HEK293T (cell line): ENCODE measurements around the gene GLB1L.
"Not testable (repeated sequence)": the region's sequence is repeated elsewhere in the genome, so short reads cannot be mapped to it uniquely, and the experiment has no call there.

Source experiments
- CTCF ChIA-PET: fragments of 350-600 bp; formaldehyde crosslinking; extraction: SDS; loops from one replicate; lab custom pipeline; 2021; ENCODE audit warnings: antibody characterized with exemption, inconsistent platforms; lab: Yijun Ruan, JAX
- POLR2A ChIA-PET: fragments of 350-600 bp; formaldehyde crosslinking; extraction: SDS; loops from one replicate; lab custom pipeline; 2020; ENCODE audit warnings: antibody characterized with exemption, inconsistent platforms; lab: Yijun Ruan, JAX
- DNase-seq: peaks from one replicate; pipeline ENCODE4 v3.0.0; 2012; ENCODE audit warnings: mixed read lengths; ENCODE audit errors: extremely low spot score
- ARNT ChIP-seq: fragments of 450-650 bp; IDR thresholded peaks from 2 replicates; pipeline ENCODE4 v1.6.1; 2017; ENCODE audit warnings: mild to moderate bottlenecking
- BHLHE40 ChIP-seq: fragments of 450-650 bp; IDR thresholded peaks from 2 replicates; pipeline ENCODE4 v1.6.1; 2016; ENCODE audit warnings: mild to moderate bottlenecking, moderate library complexity, borderline replicate concordance
- CTBP1 ChIP-seq: fragments of 450-650 bp; IDR thresholded peaks from 2 replicates; pipeline ENCODE4 v1.6.1; 2016; ENCODE audit warnings: borderline replicate concordance
- ELF4 ChIP-seq: fragments of 450-650 bp; IDR thresholded peaks from 2 replicates; pipeline ENCODE4 v1.6.1; 2017; ENCODE audit warnings: antibody characterized with exemption
- FOXA1 ChIP-seq: fragments of 450-650 bp; IDR thresholded peaks from 2 replicates; pipeline ENCODE4 v1.6.1; 2016; ENCODE audit warnings: mild to moderate bottlenecking
- FOXK2 ChIP-seq: fragments of 450-650 bp; IDR thresholded peaks from 2 replicates; pipeline ENCODE4 v1.6.1; 2016; ENCODE audit warnings: mild to moderate bottlenecking
- FOXM1 ChIP-seq: fragments of 450-650 bp; IDR thresholded peaks from 2 replicates; pipeline ENCODE4 v1.6.1; 2017; ENCODE audit warnings: mild to moderate bottlenecking, borderline replicate concordance
- HDGF ChIP-seq: fragments of 450-650 bp; IDR thresholded peaks from 2 replicates; pipeline ENCODE4 v1.6.1; 2017; ENCODE audit warnings: antibody characterized with exemption, borderline replicate concordance
- L3MBTL2 ChIP-seq: fragments of 450-650 bp; conservative IDR thresholded peaks from 2 replicates; pipeline ENCODE4 v1.6.1; 2016; ENCODE audit warnings: mild to moderate bottlenecking
- LEF1 ChIP-seq: fragments of 450-650 bp; IDR thresholded peaks from 2 replicates; pipeline ENCODE4 v1.6.1; 2017; ENCODE audit warnings: mild to moderate bottlenecking, borderline replicate concordance
- NFRKB ChIP-seq: fragments of 450-650 bp; IDR thresholded peaks from 2 replicates; pipeline ENCODE4 v1.6.1; 2016; ENCODE audit warnings: mild to moderate bottlenecking, moderate library complexity
- SP1 ChIP-seq: fragments of 450-650 bp; IDR thresholded peaks from 2 replicates; pipeline ENCODE4 v1.6.1; 2017
- SUZ12 ChIP-seq: fragments of 450-650 bp; IDR thresholded peaks from 2 replicates; pipeline ENCODE4 v1.6.1; 2016; ENCODE audit warnings: mild to moderate bottlenecking
- TARDBP ChIP-seq: fragments of 450-650 bp; IDR thresholded peaks from 2 replicates; pipeline ENCODE4 v1.6.1; 2016
- ZNF384 ChIP-seq: fragments of 450-650 bp; IDR thresholded peaks from 2 replicates; pipeline ENCODE4 v1.6.1; 2016
- TF ChIP-seq, protein P1 (sequence below): fragments of 450-650 bp; IDR thresholded peaks from 2 replicates; pipeline ENCODE4 v1.6.1; 2016

GLB1L gene

DNA sequence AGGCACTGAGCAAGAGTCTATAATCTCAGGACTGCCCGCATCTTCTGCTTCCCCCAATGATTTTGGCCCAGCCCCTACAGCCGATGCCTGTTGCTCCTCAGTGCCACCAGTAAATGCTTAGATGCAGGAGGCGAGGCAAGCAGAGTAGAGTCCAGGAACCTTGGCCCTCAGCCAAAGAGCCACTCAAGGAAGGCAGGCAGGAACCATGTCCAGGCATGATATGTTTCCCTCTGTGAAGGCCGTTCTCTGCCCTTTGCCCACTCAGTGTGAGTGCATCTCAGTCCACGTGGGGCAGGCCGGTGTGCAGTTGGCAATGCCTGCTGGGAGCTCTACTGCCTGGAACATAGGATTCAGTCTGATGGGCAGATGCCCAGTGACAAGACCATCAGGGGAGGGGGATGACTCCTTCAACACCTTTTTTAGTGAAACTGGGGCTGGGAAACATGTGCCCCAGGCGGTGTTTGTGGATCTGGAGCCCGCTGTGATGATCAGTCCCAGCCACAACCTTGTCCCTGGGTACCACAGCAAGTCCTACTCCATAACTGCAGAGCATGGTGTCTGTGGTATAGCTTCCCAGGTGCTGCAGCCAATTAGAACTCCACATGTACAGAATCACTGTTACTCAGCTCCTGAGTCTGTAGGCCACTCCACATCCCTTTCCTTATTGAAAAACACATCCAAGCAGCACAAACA is 24.3 kb upstream of the GLB1L start:
- ChIA-PET POLR2A (interaction anchor here (1.0 kb wide), 1 partner anchor 20 kb away, joined by 3 read pairs; no protein-coding TSS in a partner anchor), CTCF (interaction anchor here (0.7 kb wide), 1 partner anchor 160 kb away, joined by 4 read pairs; no protein-coding TSS in a partner anchor)
- no peak for TF ChIP-seq SP1
- DNase-seq, result no peak

DNA sequence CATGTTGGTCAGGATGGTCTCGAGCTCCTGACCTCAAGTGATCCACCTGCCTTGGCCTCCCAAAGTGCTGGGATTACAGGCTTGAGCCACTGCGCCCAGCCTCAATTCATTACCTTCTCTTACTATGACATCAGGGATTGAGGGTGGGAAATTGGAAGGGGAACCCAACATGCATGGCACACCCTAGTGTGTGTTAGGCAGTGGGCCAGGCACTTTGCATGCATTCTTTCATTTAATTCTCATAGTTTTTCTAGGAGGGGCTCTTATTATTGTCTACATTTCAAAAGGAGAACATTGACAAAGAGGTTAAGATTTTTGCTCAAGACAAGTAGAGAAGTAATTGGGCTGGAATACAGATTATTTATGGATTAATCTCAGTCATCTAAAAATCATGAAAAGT is 23.1 kb upstream of the GLB1L start:
- TF ChIP-seq ARNT (no peak), SUZ12 (no peak), FOXM1 (no peak), L3MBTL2 (no peak), ZNF384 (no peak), BHLHE40 (no peak), ELF4 (no peak), FOXK2 (no peak), SP1 (no peak), LEF1 (no peak), HDGF (no peak), CTBP1 (no peak), NFRKB (no peak), FOXA1 (no peak), TARDBP (no peak)
- TF ChIP-seq, protein P1, sequence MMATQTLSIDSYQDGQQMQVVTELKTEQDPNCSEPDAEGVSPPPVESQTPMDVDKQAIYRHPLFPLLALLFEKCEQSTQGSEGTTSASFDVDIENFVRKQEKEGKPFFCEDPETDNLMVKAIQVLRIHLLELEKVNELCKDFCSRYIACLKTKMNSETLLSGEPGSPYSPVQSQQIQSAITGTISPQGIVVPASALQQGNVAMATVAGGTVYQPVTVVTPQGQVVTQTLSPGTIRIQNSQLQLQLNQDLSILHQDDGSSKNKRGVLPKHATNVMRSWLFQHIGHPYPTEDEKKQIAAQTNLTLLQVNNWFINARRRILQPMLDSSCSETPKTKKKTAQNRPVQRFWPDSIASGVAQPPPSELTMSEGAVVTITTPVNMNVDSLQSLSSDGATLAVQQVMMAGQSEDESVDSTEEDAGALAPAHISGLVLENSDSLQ, result no peak

DNA sequence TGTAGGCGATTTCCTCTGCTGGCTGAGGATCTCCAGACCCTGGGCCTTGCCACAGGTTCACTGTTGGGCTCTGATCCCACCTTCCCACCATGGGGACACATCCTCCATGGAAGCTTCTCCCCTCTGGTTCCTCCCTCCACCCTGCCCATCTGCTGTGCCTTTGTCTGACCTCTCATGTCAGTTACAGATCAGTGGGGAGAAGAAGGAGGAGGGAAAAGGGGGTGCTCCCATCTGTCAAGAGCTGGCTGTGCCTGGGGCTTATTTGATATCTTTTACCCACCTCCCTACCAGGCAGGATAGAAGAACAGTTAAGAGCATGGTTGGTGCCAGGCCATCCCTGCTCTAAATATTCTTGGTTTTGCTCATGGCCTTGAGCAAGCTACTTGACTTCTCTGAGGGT is 21.6 kb upstream of the GLB1L start:
- DNase-seq, result no peak
- TF ChIP-seq BHLHE40, result no peak
- no peak for TF ChIP-seq ELF4
- TF ChIP-seq CTBP1, result no peak
- no peak for TF ChIP-seq NFRKB
- TF ChIP-seq TARDBP, result no peak
- no peak for TF ChIP-seq FOXA1
- TF ChIP-seq ZNF384, result no peak
- CTCF ChIA-PET, result interaction anchor here (1.0 to 1.3 kb wide), 2 partner anchors 11 to 28 kb away, joined by 3 read pairs; no protein-coding TSS in a partner anchor
- POLR2A ChIA-PET, result interaction anchor here (1.5 kb wide), 1 partner anchor 12 kb away, joined by 3 read pairs; the partner anchor contains the start of gene DNAJB2

More for the DNA sequence above, 23.1 kb upstream of the GLB1L start:
- POLR2A ChIA-PET, result no interaction called here
- CTCF ChIA-PET, result interaction anchor here (1.2 kb wide), 1 partner anchor 9 kb away, joined by 3 read pairs; no protein-coding TSS in a partner anchor
- DNase-seq, result no peak

DNA sequence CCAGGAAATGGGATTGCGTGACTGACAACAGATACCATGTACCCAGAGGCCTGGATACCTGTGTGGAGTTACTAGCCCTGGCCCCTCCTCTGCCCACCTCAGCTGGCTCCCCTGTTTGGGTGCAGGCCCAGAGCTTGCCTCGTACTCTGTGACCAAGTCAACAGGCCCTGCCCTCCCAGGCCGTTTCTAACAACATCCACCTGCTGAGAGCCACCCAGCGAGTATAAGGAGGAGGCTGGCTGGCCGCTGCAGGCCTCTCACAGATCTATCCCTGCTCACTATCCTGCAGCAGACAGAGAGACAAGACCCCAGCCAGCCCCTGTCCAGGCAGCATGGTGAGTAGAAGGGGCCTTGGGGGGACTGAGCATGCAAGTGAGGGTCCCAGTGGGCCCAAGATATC is 21.0 kb upstream of the GLB1L start:
- no peak for DNase-seq
- CTCF ChIA-PET, result interaction anchor here (0.6 to 1.3 kb wide), 2 partner anchors 12 to 123 kb away, joined by 3 read pairs; no protein-coding TSS in a partner anchor
- POLR2A ChIA-PET, result interaction anchor here (1.5 kb wide), 1 partner anchor 13 kb away, joined by 3 read pairs; the partner anchor contains the start of gene DNAJB2
- TF ChIP-seq TARDBP (no peak), NFRKB (no peak), SUZ12 (no peak), BHLHE40 (no peak), HDGF (no peak), FOXK2 (no peak), L3MBTL2 (no peak), ARNT (no peak), ELF4 (no peak), LEF1 (no peak), SP1 (no peak), FOXM1 (no peak), CTBP1 (no peak), ZNF384 (no peak), FOXA1 (no peak)
- TF ChIP-seq, protein P1, result no peak

DNA sequence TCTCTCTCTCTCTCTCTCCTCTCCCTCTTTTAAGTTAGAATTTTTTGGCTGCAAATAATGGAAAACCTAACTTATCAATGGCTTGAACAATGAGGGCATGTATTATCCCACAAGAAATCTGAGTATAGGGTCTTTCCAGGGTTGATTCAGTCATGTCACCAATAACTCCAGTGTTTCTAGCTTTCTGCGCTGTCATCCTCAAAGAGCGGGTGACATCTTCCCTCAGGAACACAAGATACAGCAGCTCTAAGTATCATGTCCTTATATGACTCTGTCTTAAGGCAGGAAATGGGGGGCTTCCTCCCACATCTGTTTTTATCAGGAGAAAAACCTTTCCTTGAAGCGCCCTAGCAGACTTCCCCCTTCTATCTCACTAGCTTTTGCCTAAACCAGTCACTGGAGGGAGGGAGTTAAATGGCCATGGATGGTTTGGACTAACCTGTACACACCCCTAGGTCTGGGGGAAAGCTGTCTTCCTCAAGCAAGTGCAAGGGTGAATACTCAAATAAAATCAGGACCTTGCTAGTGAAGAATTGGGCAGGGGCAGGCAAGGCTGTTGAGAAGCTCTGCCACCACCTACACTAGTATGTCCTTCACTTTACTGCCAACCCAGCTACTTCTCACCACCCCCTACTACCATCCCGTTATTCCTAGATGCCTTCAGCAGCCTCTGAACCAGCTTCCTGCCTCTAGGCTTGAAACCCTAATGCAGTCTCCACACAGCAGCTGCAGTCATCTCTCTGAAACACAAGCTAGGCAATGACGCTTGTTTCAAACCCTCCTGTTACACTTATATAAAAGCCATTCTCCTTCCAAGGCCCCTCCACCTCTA is 16.0 kb upstream of the GLB1L start:
- no peak for DNase-seq
- TF ChIP-seq TARDBP (no peak), LEF1 (no peak), ZNF384 (no peak), CTBP1 (no peak), NFRKB (no peak), HDGF (no peak), SP1 (no peak), L3MBTL2 (no peak), FOXM1 (no peak), FOXK2 (no peak), ELF4 (no peak), ARNT (no peak)
- TF ChIP-seq, protein P1, result no peak
- POLR2A ChIA-PET, result interaction anchor here (0.6 to 2.1 kb wide), 4 partner anchors 10 to 286 kb away, joined by 3 to 8 read pairs (median 6); partner anchors contain the start of genes DNAJB2, GLB1L and STK16
- CTCF ChIA-PET, result interaction anchor here (0.6 to 1.0 kb wide), 2 partner anchors 8 to 34 kb away, joined by 3 read pairs; partner anchors contain the start of gene TUBA4B

DNA sequence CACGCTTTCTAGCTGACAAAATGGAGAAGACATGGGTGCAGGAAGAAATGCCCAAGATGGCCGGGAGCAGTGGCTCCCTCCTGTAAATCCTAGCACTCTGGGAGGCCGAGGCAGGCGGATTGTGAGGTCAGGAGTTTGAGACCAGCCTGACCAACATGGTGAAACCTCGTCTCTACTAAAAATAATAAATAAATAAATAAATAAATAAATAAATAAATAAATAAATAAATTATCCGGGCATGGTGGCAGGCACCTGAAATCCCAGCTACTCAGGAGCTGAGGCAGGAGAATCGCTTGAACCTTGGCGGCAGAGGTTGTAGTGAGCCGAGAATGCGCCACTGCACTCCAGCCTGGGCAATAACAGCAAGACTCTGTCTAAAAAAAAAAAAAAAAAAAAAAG is 13.7 kb upstream of the GLB1L start:
- ChIA-PET POLR2A (interaction anchor here (2.0 kb wide), 1 partner anchor 13 kb away, joined by 12 read pairs; the partner anchor contains the start of genes GLB1L and STK16), CTCF (interaction anchor here (0.7 to 1.7 kb wide), 2 partner anchors 16 to 36 kb away, joined by 3 to 8 read pairs; no protein-coding TSS in a partner anchor)
- not testable (repeated sequence) for DNase-seq
